Memory B cell (primary cell): ENCODE results near the gene SEMA3C.

Experiments
- ATAC-seq: fragments of 150-1000 bp; cut with Tn5 transposase; 2 replicates; pipeline ENCODE4 v1.10.0; 2021; ENCODE audit warnings: low read depth, mild to moderate bottlenecking, moderate library complexity
- DNase-seq, 2 donors: peaks; one replicate each; pipeline ENCODE4 v3.0.0; 2022; ENCODE audit warnings: low spot score in 2 of 2
- H3K27ac Mint-ChIP-seq: one replicate; pipeline ENCODE4 v1.8.0; 2022; ENCODE audit warnings: mild to moderate bottlenecking, moderate library complexity, mixed read lengths
- H3K27me3 Mint-ChIP-seq: one replicate; pipeline ENCODE4 v1.8.0; 2022; ENCODE audit warnings: mixed read lengths
- H3K36me3 Mint-ChIP-seq: one replicate; pipeline ENCODE4 v1.8.0; 2022; ENCODE audit warnings: mild to moderate bottlenecking, mixed read lengths
- H3K4me1 Mint-ChIP-seq: one replicate; pipeline ENCODE4 v1.8.0; 2022; ENCODE audit warnings: mixed read lengths
- H3K4me3 Mint-ChIP-seq: one replicate; pipeline ENCODE4 v1.8.0; 2022; ENCODE audit warnings: mild to moderate bottlenecking, moderate library complexity, mixed read lengths
- H3K9me3 Mint-ChIP-seq: one replicate; pipeline ENCODE4 v1.8.0; 2022; ENCODE audit warnings: mixed read lengths

Gene SEMA3C

GRCh38 chr7:80771523-80771922, 147.3 kb downstream of the SEMA3C start:
- Mint-ChIP-seq H3K4me1 (no peaks in the 10 kb centered on the region), H3K4me3 (no peak overlapping the region), H3K27ac (no peak overlapping the region), H3K36me3 (no peaks in the 10 kb centered on the region), H3K9me3 (peaks cover 5% of the 10 kb centered on the region), H3K27me3 (no peaks in the 10 kb centered on the region)
- no peak for DNase-seq
- ATAC-seq: no peak

DNA sequence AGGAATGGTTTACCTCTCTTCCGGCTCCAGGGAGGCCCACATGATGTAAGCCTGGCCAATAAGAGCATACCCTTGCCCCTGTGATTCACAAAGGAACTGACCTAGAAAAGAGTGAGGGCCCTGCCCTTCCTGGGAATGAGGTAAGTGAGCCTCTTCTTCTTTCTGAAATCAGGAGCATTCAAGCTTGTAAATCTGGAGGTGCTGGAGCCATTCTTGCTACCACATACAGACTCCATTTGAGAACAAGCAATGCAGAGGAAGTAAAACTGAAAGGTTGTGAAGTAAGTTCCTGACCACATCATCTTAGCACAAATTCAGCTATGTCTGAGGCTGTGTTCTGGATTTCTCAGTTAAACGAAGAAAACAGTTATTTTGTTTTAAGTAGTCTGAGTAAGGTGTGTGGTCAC, 148.2 kb downstream of the SEMA3C start:
- no peak overlapping the region for H3K4me3 Mint-ChIP-seq
- ATAC-seq (no peak), DNase-seq (no peak)
- peaks cover 5% of the 10 kb centered on the region for H3K9me3 Mint-ChIP-seq
- no peaks in the 10 kb centered on the region for H3K4me1 Mint-ChIP-seq
- no peaks in the 10 kb centered on the region for H3K36me3 Mint-ChIP-seq
- H3K27me3 Mint-ChIP-seq: no peaks in the 10 kb centered on the region
- H3K27ac Mint-ChIP-seq: no peak overlapping the region

GRCh38 chr7:80770061-80770460, 148.8 kb downstream of the SEMA3C start:
- Mint-ChIP-seq H3K27me3 (no peaks in the 10 kb centered on the region), H3K36me3 (no peaks in the 10 kb centered on the region), H3K27ac (no peak overlapping the region), H3K9me3 (peaks cover 5% of the 10 kb centered on the region), H3K4me1 (no peaks in the 10 kb centered on the region), H3K4me3 (no peak overlapping the region)
- ATAC-seq (no peak), DNase-seq (no peak)

DNA sequence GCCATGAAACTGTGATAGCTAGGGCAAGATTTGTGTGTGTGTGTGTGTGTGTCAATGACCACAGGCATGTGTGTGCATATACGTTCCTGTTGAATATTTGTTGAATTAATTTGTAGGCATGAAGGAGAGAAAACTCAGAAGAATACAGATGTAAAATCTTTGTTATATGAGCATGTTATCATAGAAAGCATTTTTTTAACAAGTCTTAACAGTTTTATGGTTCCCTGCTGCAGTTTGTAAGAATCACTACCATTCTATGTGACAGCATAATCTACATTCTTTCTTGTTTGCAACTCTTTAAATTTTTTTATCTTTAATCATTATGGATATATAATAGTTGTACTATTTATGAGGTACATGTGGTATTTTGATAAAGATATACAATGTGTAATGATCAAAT, 150.1 kb downstream of the SEMA3C start:
- Mint-ChIP-seq H3K36me3 (no peaks in the 10 kb centered on the region), H3K27me3 (no peaks in the 10 kb centered on the region), H3K9me3 (peaks cover 5% of the 10 kb centered on the region), H3K4me3 (no peak overlapping the region), H3K27ac (no peak overlapping the region), H3K4me1 (no peaks in the 10 kb centered on the region)
- no peak for DNase-seq
- ATAC-seq: no peak

- Mint-ChIP-seq H3K9me3 (peaks cover 2% of the 10 kb centered on the region), H3K27me3 (no peaks in the 10 kb centered on the region), H3K4me3 (no peak overlapping the region), H3K36me3 (no peaks in the 10 kb centered on the region), H3K4me1 (no peaks in the 10 kb centered on the region), H3K27ac (no peak overlapping the region)
- ATAC-seq: no peak
- no peak for DNase-seq
These were observed 151.2 kb downstream of the SEMA3C start for GRCh38 chr7:80767654-80768053.

DNA sequence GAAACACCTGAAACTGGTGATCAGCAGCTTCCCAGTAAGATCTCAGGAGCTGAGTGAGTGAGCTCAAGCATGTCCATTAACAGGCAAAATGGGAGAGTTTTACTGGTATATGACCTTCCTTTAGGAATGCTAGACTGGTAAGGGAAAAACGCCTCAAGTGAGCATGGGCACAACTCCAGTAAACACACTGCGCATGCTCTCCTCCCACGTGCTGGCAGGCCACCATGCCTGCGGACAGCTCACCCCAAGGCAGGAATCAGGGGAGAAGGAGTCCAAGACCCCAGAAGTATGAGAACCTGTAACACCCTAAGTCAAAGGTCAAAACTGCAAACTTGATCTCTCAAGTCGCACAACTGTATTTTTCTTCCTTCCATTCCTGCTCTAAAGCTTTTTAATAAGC, 152.1 kb downstream of the SEMA3C start:
- no peak for ATAC-seq
- H3K36me3 Mint-ChIP-seq: no peaks in the 10 kb centered on the region

GRCh38 chr7:80764132-80764531, 154.7 kb downstream of the SEMA3C start:
- DNase-seq (no peak), ATAC-seq (no peak)
- Mint-ChIP-seq H3K36me3 (no peaks in the 10 kb centered on the region), H3K27ac (no peak overlapping the region), H3K4me3 (no peak overlapping the region), H3K27me3 (no peaks in the 10 kb centered on the region), H3K4me1 (no peaks in the 10 kb centered on the region), H3K9me3 (peaks cover 2% of the 10 kb centered on the region)

More for the DNA sequence above, 152.1 kb downstream of the SEMA3C start:
- no peak for DNase-seq
- peaks cover 2% of the 10 kb centered on the region for H3K9me3 Mint-ChIP-seq
- H3K27me3 Mint-ChIP-seq: no peaks in the 10 kb centered on the region
- H3K4me3 Mint-ChIP-seq: no peak overlapping the region
- no peak overlapping the region for H3K27ac Mint-ChIP-seq
- no peaks in the 10 kb centered on the region for H3K4me1 Mint-ChIP-seq

- H3K27ac Mint-ChIP-seq: no peak overlapping the region
- H3K27me3 Mint-ChIP-seq: no peaks in the 10 kb centered on the region
- ATAC-seq: no peak
- no peaks in the 10 kb centered on the region for H3K36me3 Mint-ChIP-seq
- peaks cover 2% of the 10 kb centered on the region for H3K9me3 Mint-ChIP-seq
- H3K4me1 Mint-ChIP-seq: no peaks in the 10 kb centered on the region
- no peak overlapping the region for H3K4me3 Mint-ChIP-seq
- no peak for DNase-seq
These were observed 155.1 kb downstream of the SEMA3C start for GRCh38 chr7:80763704-80764103.

GRCh38 chr7:80763289-80763688, 155.6 kb downstream of the SEMA3C start:
- Mint-ChIP-seq H3K27ac (no peak overlapping the region), H3K36me3 (no peaks in the 10 kb centered on the region), H3K9me3 (peaks cover 2% of the 10 kb centered on the region), H3K4me1 (no peaks in the 10 kb centered on the region), H3K4me3 (no peak overlapping the region), H3K27me3 (no peaks in the 10 kb centered on the region)
- DNase-seq (no peak), ATAC-seq (no peak)

- H3K27ac Mint-ChIP-seq: no peak overlapping the region
- H3K36me3 Mint-ChIP-seq: no peaks in the 10 kb centered on the region
- no peak overlapping the region for H3K4me3 Mint-ChIP-seq
- DNase-seq: no peak
- H3K27me3 Mint-ChIP-seq: no peaks in the 10 kb centered on the region
- H3K9me3 Mint-ChIP-seq: peaks cover 1% of the 10 kb centered on the region
- no peaks in the 10 kb centered on the region for H3K4me1 Mint-ChIP-seq
- no peak for ATAC-seq
These were observed 158.6 kb downstream of the SEMA3C start for GRCh38 chr7:80760292-80760691.

DNA sequence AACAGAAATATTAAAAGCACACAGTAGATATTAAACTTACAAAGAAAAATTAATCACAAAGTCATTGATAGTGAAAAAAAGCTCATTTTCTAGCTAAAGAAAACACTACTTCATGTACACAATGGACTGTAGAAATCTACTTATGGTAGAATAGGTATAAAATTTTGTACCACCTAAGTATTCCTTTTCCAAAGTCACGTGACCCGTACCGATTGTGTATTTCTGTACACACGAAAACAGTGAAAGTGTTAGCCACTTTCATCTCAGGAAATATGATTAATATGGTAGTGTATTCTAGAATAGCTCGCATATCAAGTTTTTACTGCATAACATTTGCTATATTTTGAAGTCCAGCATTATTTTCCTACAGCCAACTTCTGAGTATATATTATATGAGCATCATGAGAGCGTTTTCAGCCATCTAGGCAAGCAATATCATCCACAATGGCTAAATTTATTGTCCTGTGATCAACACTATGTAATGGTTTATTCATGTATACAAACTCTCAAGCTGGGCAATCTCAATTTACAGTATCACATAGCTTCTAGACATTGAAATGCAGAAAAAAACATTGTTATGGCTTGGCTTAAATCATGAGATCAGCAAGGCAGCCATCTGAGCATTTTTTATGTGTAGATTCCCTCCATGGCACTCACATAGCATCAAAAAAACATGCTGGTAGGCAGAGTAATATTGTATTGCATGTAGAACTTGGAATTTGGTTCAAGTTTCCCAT, 165.7 kb downstream of the SEMA3C start:
- ATAC-seq (no peak), DNase-seq (no peak)
- Mint-ChIP-seq H3K4me1 (no peaks in the 10 kb centered on the region), H3K36me3 (no peaks in the 10 kb centered on the region), H3K27me3 (no peaks in the 10 kb centered on the region), H3K9me3 (peaks cover 1% of the 10 kb centered on the region), H3K4me3 (no peak overlapping the region), H3K27ac (no peak overlapping the region)

GRCh38 chr7:80749270-80749669, 169.6 kb downstream of the SEMA3C start:
- Mint-ChIP-seq H3K4me3 (no peak overlapping the region), H3K27ac (no peak overlapping the region), H3K27me3 (no peaks in the 10 kb centered on the region), H3K4me1 (no peaks in the 10 kb centered on the region), H3K36me3 (no peaks in the 10 kb centered on the region), H3K9me3 (peaks cover 4% of the 10 kb centered on the region)
- ATAC-seq (no peak), DNase-seq (no peak)

DNA sequence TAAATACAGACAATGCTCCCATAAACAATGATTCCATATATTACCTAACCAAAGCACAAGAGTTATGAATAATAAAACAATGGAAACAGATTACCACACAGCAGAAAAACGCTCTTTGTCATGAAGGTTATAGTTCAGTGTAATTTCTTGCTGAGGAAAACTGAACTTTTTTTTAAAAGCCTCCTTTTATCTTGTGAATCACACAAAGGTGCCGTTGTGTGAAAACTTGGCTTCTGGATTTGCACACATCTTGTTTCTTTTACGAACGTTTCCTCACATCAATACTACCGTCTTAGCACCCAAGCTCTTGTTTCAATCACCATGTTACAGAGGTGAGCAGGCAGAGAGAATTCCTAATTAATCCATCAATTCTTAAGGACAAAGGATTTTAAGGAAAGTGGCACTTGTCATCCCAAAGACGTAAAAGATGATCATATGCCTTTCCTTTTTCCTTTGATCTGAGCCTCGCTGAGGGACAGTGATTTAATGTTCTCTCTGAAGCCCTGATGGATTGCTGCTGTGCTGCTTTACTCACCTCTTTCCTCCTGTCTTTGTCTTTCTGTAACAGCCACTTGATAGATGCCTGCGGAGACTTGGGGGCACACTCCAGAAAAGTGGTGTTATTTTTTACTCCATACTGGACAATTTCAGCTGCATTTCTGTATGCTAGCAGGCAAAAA, 170.3 kb downstream of the SEMA3C start:
- no peak overlapping the region for H3K4me3 Mint-ChIP-seq
- no peak for ATAC-seq
- no peaks in the 10 kb centered on the region for H3K36me3 Mint-ChIP-seq
- no peaks in the 10 kb centered on the region for H3K4me1 Mint-ChIP-seq
- H3K27ac Mint-ChIP-seq: no peak overlapping the region
- no peak for DNase-seq
- H3K27me3 Mint-ChIP-seq: no peaks in the 10 kb centered on the region
- H3K9me3 Mint-ChIP-seq: peaks cover 4% of the 10 kb centered on the region

DNA sequence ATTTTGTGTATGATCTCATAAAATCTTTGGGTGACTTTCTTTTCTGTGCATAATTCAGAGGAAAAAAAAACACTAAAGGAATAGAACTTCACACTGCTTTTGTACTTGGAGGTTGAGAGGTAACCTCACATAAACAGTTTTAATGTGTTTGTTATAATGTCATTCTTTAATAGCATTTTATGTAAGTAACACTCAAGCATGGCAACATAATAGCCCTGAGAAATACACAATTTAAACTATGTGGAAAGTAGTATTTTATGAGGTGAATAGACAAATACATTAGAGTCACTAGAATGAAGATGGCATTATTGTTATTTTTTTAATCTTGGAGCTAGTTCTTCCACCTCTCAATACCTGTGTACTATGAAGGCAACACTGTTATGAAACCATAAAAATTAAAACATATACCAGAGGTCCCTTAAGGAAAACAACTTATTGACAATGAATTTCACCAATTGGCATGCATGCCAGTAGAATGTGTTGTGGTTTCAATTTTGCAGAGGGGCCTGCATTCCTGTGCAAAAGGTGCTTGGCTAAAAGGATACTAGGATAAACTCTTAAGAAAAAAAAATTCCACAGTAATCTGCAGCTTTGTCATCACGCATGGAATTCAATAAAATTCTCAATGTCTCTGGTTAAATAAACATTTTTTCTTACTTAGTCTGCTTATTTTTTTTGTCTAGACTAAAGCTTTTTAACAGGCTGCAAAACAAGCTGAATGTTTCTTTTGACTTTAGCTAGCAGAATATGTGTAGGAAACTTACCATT, 177.9 kb downstream of the SEMA3C start:
- Mint-ChIP-seq H3K27me3 (no peaks in the 10 kb centered on the region), H3K4me3 (no peak overlapping the region), H3K4me1 (no peaks in the 10 kb centered on the region), H3K9me3 (peaks cover 4% of the 10 kb centered on the region), H3K27ac (no peak overlapping the region), H3K36me3 (no peaks in the 10 kb centered on the region)
- ATAC-seq (no peak), DNase-seq (no peak)
